HCT116 (cell line): ENCODE results near the gene P2RY12. TPM values are rescaled to one million over a fixed set of nuclear protein-coding genes. Genes with fewer than 3 reads are reported as not detected.

Experiments
- ATAC-seq: fragments of 200-7000 bp; cut with Tn5 transposase; 2 replicates; pipeline ENCODE4 v1.9.1; 2020; ENCODE audit warnings: mild to moderate bottlenecking, moderate library complexity
- BruUV-seq: library from RNA; stranded (reverse); fragments of 400-500 nt; replicated peaks from 2 replicates; lab custom pipeline; 2021; lab: Mats Ljungman, UMichigan
- CTCF ChIA-PET: fragments of 300-600 bp; sonication (Branson Sonifier 250); formaldehyde crosslinking; loops from one replicate; lab custom pipeline; 2021; ENCODE audit warnings: antibody characterized with exemption; lab: Charles Lee
- POLR2A ChIA-PET: fragments of 300-600, 350-600 bp; sonication (Branson Sonifier 250); formaldehyde crosslinking; loops from one replicate; lab custom pipeline; 2021; ENCODE audit warnings: antibody characterized with exemption; lab: Charles Lee
- RAD21 ChIA-PET, 2 experiments: fragments of 300-600 bp; sonication (Branson Sonifier 250); formaldehyde crosslinking; loops; one replicate each; lab custom pipeline; 2023; ENCODE audit warnings: low total read pairs in 2 of 2; ENCODE audit not compliant: uncharacterized antibody in 2 of 2, unreplicated experiment in 2 of 2, low non-redundant PET in 1 of 2; lab: Charles Lee
- DNase-seq: peaks from one replicate; pipeline ENCODE4 v3.0.0-alpha.2; 2010; ENCODE audit warnings: low read depth, low spot score
- H2AFZ ChIP-seq: fragments of 200-600 bp; shearing (Covaris generic), sonication (generic); 2 replicates; pipeline ENCODE4 v1.6.1; 2017; ENCODE audit warnings: low read depth, mixed run types, mixed read lengths, antibody characterized with exemption, low read length; ENCODE audit not compliant: poor library complexity, severe bottlenecking
- H3K27ac ChIP-seq: 2 replicates; pipeline ENCODE4 v1.5.1; 2012; ENCODE audit warnings: low read depth, low read length
- H3K27me3 ChIP-seq: fragments of 200-600 bp; sonication (generic); 2 replicates; pipeline ENCODE4 v1.6.1; 2016; ENCODE audit warnings: mixed run types, low read length, mixed read lengths; ENCODE audit not compliant: insufficient read depth
- H3K36me3 ChIP-seq, 2 experiments: fragments of 200-500 bp in 1 of 2; fragments of 200-600 bp in 1 of 2; sonication (Bioruptor generic) in 1 of 2; sonication (generic) in 1 of 2; 2 replicates each; pipeline versions ENCODE4 v1.5.1 to v1.6.1; 2014 to 2016; ENCODE audit warnings: low read length in 2 of 2, inconsistent platforms in 1 of 2, mixed read lengths in 1 of 2, mixed run types in 1 of 2; ENCODE audit not compliant: insufficient read depth in 2 of 2, control insufficient read depth in 1 of 2
- H3K4me1 ChIP-seq, 2 experiments: fragments of 200-600 bp in 1 of 2; sonication (generic) in 1 of 2; 2 replicates each; pipeline versions ENCODE4 v1.5.1 to v1.6.1; 2012 to 2017; ENCODE audit warnings: low read length in 2 of 2, inconsistent platforms in 1 of 2, mild to moderate bottlenecking in 1 of 2, mixed read lengths in 1 of 2, mixed run types in 1 of 2, moderate library complexity in 1 of 2; ENCODE audit not compliant: insufficient read depth in 2 of 2, control insufficient read depth in 1 of 2
- H3K4me2 ChIP-seq: fragments of 200-600 bp; sonication (generic); 2 replicates; pipeline ENCODE4 v1.6.1; 2017; ENCODE audit warnings: mixed run types, low read length, mixed read lengths
- H3K4me3 ChIP-seq, 2 experiments: fragments of 200-600 bp in 1 of 2; sonication (generic) in 1 of 2; replicated peaks in 1 of 2; 2 replicates each; pipeline ENCODE4 v1.5.1; 2011 to 2016; ENCODE audit warnings: low read length in 2 of 2, control low read depth in 1 of 2, low read depth in 1 of 2, mild to moderate bottlenecking in 1 of 2, mixed read lengths in 1 of 2, mixed run types in 1 of 2
- H3K79me2 ChIP-seq: fragments of 200-600 bp; sonication (generic); 2 replicates; pipeline ENCODE4 v1.6.1; 2017; ENCODE audit warnings: mild to moderate bottlenecking, mixed run types, low read length, moderate library complexity, mixed read lengths; ENCODE audit not compliant: insufficient read depth
- H3K9ac ChIP-seq: fragments of 200-600 bp; sonication (generic); 2 replicates; pipeline ENCODE4 v1.6.1; 2016; ENCODE audit warnings: low read length, mixed read lengths
- H3K9me2 ChIP-seq: fragments of 200-600 bp; sonication (generic), shearing (Covaris generic); 2 replicates; pipeline ENCODE4 v1.6.1; 2017; ENCODE audit warnings: mixed run types, mild to moderate bottlenecking, moderate library complexity; ENCODE audit not compliant: insufficient read depth
- H3K9me3 ChIP-seq, 2 experiments: fragments of 200-500 bp in 1 of 2; fragments of 200-600 bp in 1 of 2; sonication (Bioruptor generic) in 1 of 2; sonication (generic) in 1 of 2; 2 replicates each; pipeline ENCODE4 v1.6.1; 2014 to 2017; ENCODE audit warnings: low read length in 2 of 2, mixed read lengths in 2 of 2, inconsistent platforms in 1 of 2, low read depth in 1 of 2, mild to moderate bottlenecking in 1 of 2, mixed run types in 1 of 2, moderate library complexity in 1 of 2; ENCODE audit not compliant: control insufficient read depth in 1 of 2, insufficient read depth in 1 of 2
- H4K20me1 ChIP-seq: fragments of 200-600 bp; sonication (generic), shearing (Covaris generic); 2 replicates; pipeline ENCODE4 v1.6.1; 2017; ENCODE audit warnings: mixed run types, mild to moderate bottlenecking, moderate library complexity; ENCODE audit not compliant: insufficient read depth
- CBX3 ChIP-seq: IDR thresholded peaks from 2 replicates; pipeline ENCODE4 v1.6.1; 2012; ENCODE audit warnings: low read depth
- CEBPB ChIP-seq: IDR thresholded peaks from 2 replicates; pipeline ENCODE4 v1.6.1; 2012; ENCODE audit warnings: low read depth
- JUND ChIP-seq: IDR thresholded peaks from 2 replicates; pipeline ENCODE4 v1.6.1; 2012
- REST ChIP-seq: IDR thresholded peaks from 2 replicates; pipeline ENCODE4 v1.6.1; 2012; ENCODE audit warnings: low read depth
- SIN3A ChIP-seq: IDR thresholded peaks from 2 replicates; pipeline ENCODE4 v1.6.1; 2012; ENCODE audit warnings: low read depth
- YY1 ChIP-seq: IDR thresholded peaks from 2 replicates; pipeline ENCODE4 v1.6.1; 2011; ENCODE audit warnings: low read length, low read depth, moderate library complexity, mild to moderate bottlenecking; ENCODE audit not compliant: insufficient replicate concordance; ENCODE audit errors: extremely low read depth
- ZNF274 ChIP-seq: fragments of 200-500 bp; sonication (Bioruptor generic); IDR thresholded peaks from 2 replicates; pipeline ENCODE4 v1.6.1; 2014; ENCODE audit warnings: mild to moderate bottlenecking, low read depth, low read length, inconsistent platforms
- intact Hi-C: fragments of 100-400 bp; cut with micrococcal nuclease; formaldehyde crosslinking; loops from 2 replicates; pipeline ENCODE4 v1.10.0; 2022
- total RNA-seq: library from RNA; stranded (reverse); gene quantifications from one replicate; pipeline ENCODE4 v1.2.1, GENCODE V29; 2021; ENCODE audit not compliant: unreplicated experiment
- TF ChIP-seq, protein P1 (sequence below): IDR thresholded peaks from 2 replicates; pipeline ENCODE4 v1.6.1; 2012
- TF ChIP-seq, protein P2 (sequence below): IDR thresholded peaks from 2 replicates; pipeline ENCODE4 v1.6.1; 2011; ENCODE audit warnings: mild to moderate bottlenecking, low read length, moderate library complexity; ENCODE audit not compliant: insufficient replicate concordance; ENCODE audit errors: extremely low read depth

The P2RY12 gene
- total RNA-seq, 1 experiment from 2014 or later: not detected

- no peaks in the 10 kb centered on the region for H3K27me3 ChIP-seq
- CTCF ChIA-PET: no interaction called here
- no peak overlapping the region for H3K27ac ChIP-seq
- H4K20me1 ChIP-seq: no peaks in the 10 kb centered on the region
- RAD21 ChIA-PET: no interaction called here
- peaks cover 0 to 5% of the 10 kb centered on the region in 2 experiments; a peak in 1 of 4 replicates for H3K4me1 ChIP-seq
- no peaks in the 10 kb centered on the region for H3K9me3 ChIP-seq
- H3K9me2 ChIP-seq: no peaks in the 10 kb centered on the region
- no peak overlapping the region for H3K9ac ChIP-seq
- ATAC-seq (no peak), DNase-seq (no peak)
- no peak overlapping the region for H3K4me2 ChIP-seq
- H3K79me2 ChIP-seq: no peaks in the 10 kb centered on the region
- H3K36me3 ChIP-seq: no peaks in the 10 kb centered on the region
- POLR2A ChIA-PET: no interaction called here
- H2AFZ ChIP-seq: no peak overlapping the region
- no TSS peak for BruUV-seq
- TF ChIP-seq ZNF274: no peak
- TF ChIP-seq REST: no peak
- no peak for TF ChIP-seq CEBPB
- no peak for TF ChIP-seq YY1
- TF ChIP-seq, protein P1, sequence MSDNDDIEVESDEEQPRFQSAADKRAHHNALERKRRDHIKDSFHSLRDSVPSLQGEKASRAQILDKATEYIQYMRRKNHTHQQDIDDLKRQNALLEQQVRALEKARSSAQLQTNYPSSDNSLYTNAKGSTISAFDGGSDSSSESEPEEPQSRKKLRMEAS: no peak
- TF ChIP-seq JUND: no peak
- no peak for TF ChIP-seq CBX3
- TF ChIP-seq, protein P2, sequence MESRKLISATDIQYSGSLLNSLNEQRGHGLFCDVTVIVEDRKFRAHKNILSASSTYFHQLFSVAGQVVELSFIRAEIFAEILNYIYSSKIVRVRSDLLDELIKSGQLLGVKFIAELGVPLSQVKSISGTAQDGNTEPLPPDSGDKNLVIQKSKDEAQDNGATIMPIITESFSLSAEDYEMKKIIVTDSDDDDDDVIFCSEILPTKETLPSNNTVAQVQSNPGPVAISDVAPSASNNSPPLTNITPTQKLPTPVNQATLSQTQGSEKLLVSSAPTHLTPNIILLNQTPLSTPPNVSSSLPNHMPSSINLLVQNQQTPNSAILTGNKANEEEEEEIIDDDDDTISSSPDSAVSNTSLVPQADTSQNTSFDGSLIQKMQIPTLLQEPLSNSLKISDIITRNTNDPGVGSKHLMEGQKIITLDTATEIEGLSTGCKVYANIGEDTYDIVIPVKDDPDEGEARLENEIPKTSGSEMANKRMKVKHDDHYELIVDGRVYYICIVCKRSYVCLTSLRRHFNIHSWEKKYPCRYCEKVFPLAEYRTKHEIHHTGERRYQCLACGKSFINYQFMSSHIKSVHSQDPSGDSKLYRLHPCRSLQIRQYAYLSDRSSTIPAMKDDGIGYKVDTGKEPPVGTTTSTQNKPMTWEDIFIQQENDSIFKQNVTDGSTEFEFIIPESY: no peak
- TF ChIP-seq SIN3A: no peak
- intact Hi-C loops: no loop called here
- no peak overlapping the region for H3K4me3 ChIP-seq
Observed at GRCh38 chr3:151297429-151297828, 87.1 kb downstream of the P2RY12 start.
